ACHN (cell line): ENCODE results near the gene SUSD4.

Source experiments
- DNase-seq: peaks from one replicate; pipeline ENCODE4 v3.0.0-alpha.2; 2015
- in situ Hi-C: cut with HindIII; loops from 2 replicates; pipeline ENCODE4 v1.10.0; 2017; ENCODE audit warnings: low sequenced_read_pairs, low pct_ligation_motif_present, low pct_unique_long_range_greater_than_20kb

The SUSD4 gene

GRCh38 chr1:223210788-223211120 lies 153.2 kb downstream of the SUSD4 start:
- DNase-seq, result no peak
- in situ Hi-C loops, result no loop called here

GRCh38 chr1:223209992-223210787 lies 153.8 kb downstream of the SUSD4 start:
- DNase-seq, result no peak
- in situ Hi-C loops, result no loop called here

- in situ Hi-C loops, result no loop called here
- no peak for DNase-seq
Observed at GRCh38 chr1:223209293-223209898, 154.6 kb downstream of the SUSD4 start.

- in situ Hi-C loops, result no loop called here
- DNase-seq, result no peak
Observed at GRCh38 chr1:223208164-223209076, 155.6 kb downstream of the SUSD4 start.

GRCh38 chr1:223207293-223208066 lies 156.5 kb downstream of the SUSD4 start:
- DNase-seq, result no peak
- in situ Hi-C loops, result no loop called here

GRCh38 chr1:223204424-223204823 lies 159.6 kb downstream of the SUSD4 start:
- DNase-seq, result no peak
- in situ Hi-C loops, result no loop called here

GRCh38 chr1:223203694-223204093 lies 160.3 kb downstream of the SUSD4 start:
- in situ Hi-C loops, result no loop called here
- DNase-seq, result no peak

- in situ Hi-C loops, result no loop called here
- DNase-seq, result no peak
Observed at GRCh38 chr1:223203034-223203408, 161.0 kb downstream of the SUSD4 start.

- DNase-seq, result no peak
Observed at GRCh38 chr1:223202376-223203033, 161.5 kb downstream of the SUSD4 start.

GRCh38 chr1:223201967-223202366 lies 162.0 kb downstream of the SUSD4 start:
- DNase-seq, result no peak
- in situ Hi-C loops, result no loop called here

More at GRCh38 chr1:223202376-223203033, 161.5 kb downstream of the SUSD4 start:
- in situ Hi-C loops, result no loop called here

- no peak for DNase-seq
- in situ Hi-C loops, result no loop called here
Observed at GRCh38 chr1:223200903-223201302, 163.1 kb downstream of the SUSD4 start.

- no peak for DNase-seq
- in situ Hi-C loops, result no loop called here
Observed at GRCh38 chr1:223199094-223199647, 164.8 kb downstream of the SUSD4 start.

- no peak for DNase-seq
- in situ Hi-C loops, result no loop called here
Observed at GRCh38 chr1:223198628-223198965, 165.4 kb downstream of the SUSD4 start.

- in situ Hi-C loops, result no loop called here
- DNase-seq, result no peak
Observed at GRCh38 chr1:223197923-223198627, 165.9 kb downstream of the SUSD4 start.

GRCh38 chr1:223189903-223190724 lies 173.9 kb downstream of the SUSD4 start:
- no peak for DNase-seq
- in situ Hi-C loops, result no loop called here

GRCh38 chr1:223189525-223189902 lies 174.5 kb downstream of the SUSD4 start:
- in situ Hi-C loops, result no loop called here
- DNase-seq, result no peak
